Brain microvascular endothelial cell (primary cell): Measurements from ENCODE around the gene ITGA8.
A peak's percentile ranks its signal among the peaks of the same experiment; 100 is the strongest.

Experiments
- DNase-seq: peaks from one replicate; pipeline ENCODE4 v3.0.0-alpha.2; 2020
- H3K27ac ChIP-seq: fragments of 250-450 bp; sonication (Bioruptor Pico); 2 replicates; pipeline ENCODE4 v1.5.1; 2020; ENCODE audit warnings: mild to moderate bottlenecking, moderate library complexity
- H3K27me3 ChIP-seq: fragments of 250-450 bp; sonication (Bioruptor Pico); replicated peaks from 2 replicates; pipeline ENCODE4 v1.5.1; 2020; ENCODE audit warnings: mild to moderate bottlenecking
- H3K36me3 ChIP-seq: fragments of 250-450 bp; sonication (Bioruptor Pico); replicated peaks from 2 replicates; pipeline ENCODE4 v1.5.1; 2020; ENCODE audit warnings: mild to moderate bottlenecking
- H3K4me3 ChIP-seq: 2 replicates; pipeline ENCODE4 v1.5.1; 2011; ENCODE audit warnings: low read depth, mild to moderate bottlenecking, control low read depth, low read length, moderate library complexity
- in situ Hi-C: cut with HindIII; loops from 2 replicates; pipeline ENCODE4 v1.10.0; 2017; ENCODE audit warnings: low sequenced_read_pairs, low pct_ligation_motif_present
- TF ChIP-seq, protein P1 (sequence below): IDR thresholded peaks from 2 replicates; pipeline ENCODE4 v1.5.1; 2011; ENCODE audit warnings: low read depth, mild to moderate bottlenecking, moderate library complexity, low read length, control low read depth, inconsistent platforms; ENCODE audit errors: missing control alignments

Gene ITGA8

GRCh38 chr10:15473396-15473767, 246.3 kb downstream of the ITGA8 start:
- in situ Hi-C loops = no loop called here
- no peaks in the 10 kb centered on the region for H3K27me3 ChIP-seq
- DNase-seq = no peak
- no peak overlapping the region for H3K4me3 ChIP-seq
- TF ChIP-seq, protein P1, sequence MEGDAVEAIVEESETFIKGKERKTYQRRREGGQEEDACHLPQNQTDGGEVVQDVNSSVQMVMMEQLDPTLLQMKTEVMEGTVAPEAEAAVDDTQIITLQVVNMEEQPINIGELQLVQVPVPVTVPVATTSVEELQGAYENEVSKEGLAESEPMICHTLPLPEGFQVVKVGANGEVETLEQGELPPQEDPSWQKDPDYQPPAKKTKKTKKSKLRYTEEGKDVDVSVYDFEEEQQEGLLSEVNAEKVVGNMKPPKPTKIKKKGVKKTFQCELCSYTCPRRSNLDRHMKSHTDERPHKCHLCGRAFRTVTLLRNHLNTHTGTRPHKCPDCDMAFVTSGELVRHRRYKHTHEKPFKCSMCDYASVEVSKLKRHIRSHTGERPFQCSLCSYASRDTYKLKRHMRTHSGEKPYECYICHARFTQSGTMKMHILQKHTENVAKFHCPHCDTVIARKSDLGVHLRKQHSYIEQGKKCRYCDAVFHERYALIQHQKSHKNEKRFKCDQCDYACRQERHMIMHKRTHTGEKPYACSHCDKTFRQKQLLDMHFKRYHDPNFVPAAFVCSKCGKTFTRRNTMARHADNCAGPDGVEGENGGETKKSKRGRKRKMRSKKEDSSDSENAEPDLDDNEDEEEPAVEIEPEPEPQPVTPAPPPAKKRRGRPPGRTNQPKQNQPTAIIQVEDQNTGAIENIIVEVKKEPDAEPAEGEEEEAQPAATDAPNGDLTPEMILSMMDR = no peak
- no peaks in the 10 kb centered on the region for H3K36me3 ChIP-seq
- no peak overlapping the region for H3K27ac ChIP-seq

- Histone ChIP-seq H3K27me3 (no peaks in the 10 kb centered on the region), H3K4me3 (no peak overlapping the region), H3K36me3 (no peaks in the 10 kb centered on the region), H3K27ac (no peak overlapping the region)
- TF ChIP-seq, protein P1 = no peak
- in situ Hi-C loops = no loop called here
- peak; percentile 82 for DNase-seq
Measured at GRCh38 chr10:15472431-15473395, 247.0 kb downstream of the ITGA8 start.

DNA sequence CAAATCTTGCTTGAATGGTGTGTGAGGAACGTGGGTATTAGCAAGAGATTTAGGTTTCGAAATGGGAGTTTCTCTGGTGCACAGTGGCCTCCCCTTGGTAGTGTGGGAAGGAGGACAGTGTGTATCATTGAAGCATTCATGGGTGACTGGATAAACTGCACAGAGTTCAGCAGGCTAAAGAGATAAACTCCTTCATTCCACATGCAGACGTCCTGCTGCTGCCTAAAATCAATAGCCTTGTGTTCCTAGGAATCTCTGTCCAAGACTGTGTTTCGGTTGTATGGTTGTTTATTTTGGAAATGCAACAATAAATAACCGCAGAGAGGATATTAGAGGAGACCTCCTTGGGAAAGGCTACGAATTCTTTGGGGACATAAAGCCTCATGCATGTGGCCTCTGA, 247.7 kb downstream of the ITGA8 start:
- in situ Hi-C loops = no loop called here
- Histone ChIP-seq H3K4me3 (no peak overlapping the region), H3K36me3 (no peaks in the 10 kb centered on the region), H3K27ac (no peak overlapping the region), H3K27me3 (no peaks in the 10 kb centered on the region)
- DNase-seq = no peak
- TF ChIP-seq, protein P1 = no peak

DNA sequence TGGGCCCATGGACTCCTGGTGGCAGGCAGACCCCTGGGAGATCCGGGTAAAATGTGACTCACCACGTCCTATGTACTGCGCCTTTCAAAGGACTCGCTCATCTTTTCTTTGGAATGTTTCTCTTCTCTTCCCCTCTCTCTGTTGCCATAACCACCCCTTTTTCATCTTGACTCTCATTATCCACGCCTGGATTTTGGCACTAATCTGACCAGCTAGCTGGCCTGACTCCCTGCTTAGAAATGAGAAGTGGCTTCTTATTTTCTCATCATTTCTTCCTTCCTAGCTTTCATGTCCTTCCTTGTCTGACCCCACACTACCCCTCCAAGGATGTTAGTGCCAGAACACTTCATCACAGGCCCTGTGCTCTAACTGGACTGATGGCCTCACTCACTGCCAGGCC, 250.6 kb downstream of the ITGA8 start:
- no peaks in the 10 kb centered on the region for H3K36me3 ChIP-seq

DNA sequence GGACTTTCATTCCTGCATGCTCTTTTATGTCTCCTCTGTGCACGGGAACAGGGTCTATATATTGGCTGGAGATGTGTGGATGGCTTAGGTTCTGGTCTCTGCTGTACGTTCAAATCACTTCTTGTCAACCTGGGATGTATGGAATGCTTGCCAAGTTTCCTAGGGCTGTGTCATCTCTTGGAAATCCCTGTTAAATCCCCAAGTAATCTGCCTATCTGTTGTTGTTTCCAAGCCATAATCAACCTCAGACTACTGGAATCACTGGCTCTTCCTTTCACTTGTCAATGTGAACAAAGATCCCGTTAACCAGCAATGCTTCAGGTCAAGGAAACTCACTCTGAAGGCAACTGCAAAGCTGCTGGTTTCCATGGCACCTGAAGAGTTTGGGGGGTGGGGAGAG, 255.3 kb downstream of the ITGA8 start:
- in situ Hi-C loops = no loop called here
- TF ChIP-seq, protein P1 = no peak
- Histone ChIP-seq H3K27me3 (no peaks in the 10 kb centered on the region), H3K4me3 (no peak overlapping the region), H3K36me3 (no peaks in the 10 kb centered on the region), H3K27ac (no peak overlapping the region)
- no peak for DNase-seq

More for the DNA sequence above, 250.6 kb downstream of the ITGA8 start:
- TF ChIP-seq, protein P1 = no peak
- H3K27me3 ChIP-seq = no peaks in the 10 kb centered on the region
- DNase-seq = no peak
- in situ Hi-C loops = no loop called here
- no peak overlapping the region for H3K4me3 ChIP-seq
- H3K27ac ChIP-seq = no peak overlapping the region
